ENCODE data around the gene TAOK1.

Gene TAOK1

DNA sequence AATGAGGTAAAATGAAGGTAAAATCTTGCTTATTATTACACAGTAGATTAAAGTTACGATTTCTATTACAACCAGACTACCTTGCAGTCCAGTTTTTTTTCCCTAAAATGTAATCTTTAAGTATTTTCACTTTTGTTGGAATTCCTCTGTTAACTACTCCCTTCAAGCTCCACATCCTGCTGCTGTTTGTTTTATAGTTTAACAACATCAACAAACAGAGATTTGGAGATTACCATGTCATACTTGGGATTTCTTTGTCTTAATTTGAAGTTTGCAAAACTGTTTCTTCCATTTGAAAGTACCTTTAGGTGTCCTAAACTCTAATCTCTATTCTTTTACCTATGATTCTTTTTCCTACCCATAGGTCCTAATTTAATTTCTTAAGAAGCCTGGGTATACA lies 93.3 kb downstream of the TAOK1 start:
- H3K27me3 ChIP-seq (replicated peaks): no peaks in the 10 kb centered on the region
- H3K4me3 ChIP-seq (ENCODE audit: low read depth, low read length): no peak overlapping the region
- in situ Hi-C loops (cut with HindIII; ENCODE audit: low pct_ligation_motif_present, low sequenced_read_pairs): no loop called here
- H3K27ac ChIP-seq: no peak overlapping the region
- TF ChIP-seq CTCF (IDR thresholded peaks at IDR 0.05; ENCODE audit: low read depth, low read length, missing control alignments): no peak
- peaks cover 13% of the 10 kb centered on the region for H3K36me3 ChIP-seq (replicated peaks)
- DNase-seq: no peak

GRCh38 chr17:29495011-29495410 lies 104.8 kb downstream of the TAOK1 start:
- Histone ChIP-seq H3K36me3 (replicated peaks) (peaks cover 46% of the 10 kb centered on the region), H3K27ac (no peak overlapping the region), H3K27me3 (replicated peaks) (no peaks in the 10 kb centered on the region), H3K4me3 (ENCODE audit: low read depth, low read length) (no peak overlapping the region)
- TF ChIP-seq CTCF (IDR thresholded peaks at IDR 0.05; ENCODE audit: low read depth, low read length, missing control alignments): no peak
- DNase-seq: no peak
- in situ Hi-C loops (cut with HindIII; ENCODE audit: low pct_ligation_motif_present, low sequenced_read_pairs): no loop called here

DNA sequence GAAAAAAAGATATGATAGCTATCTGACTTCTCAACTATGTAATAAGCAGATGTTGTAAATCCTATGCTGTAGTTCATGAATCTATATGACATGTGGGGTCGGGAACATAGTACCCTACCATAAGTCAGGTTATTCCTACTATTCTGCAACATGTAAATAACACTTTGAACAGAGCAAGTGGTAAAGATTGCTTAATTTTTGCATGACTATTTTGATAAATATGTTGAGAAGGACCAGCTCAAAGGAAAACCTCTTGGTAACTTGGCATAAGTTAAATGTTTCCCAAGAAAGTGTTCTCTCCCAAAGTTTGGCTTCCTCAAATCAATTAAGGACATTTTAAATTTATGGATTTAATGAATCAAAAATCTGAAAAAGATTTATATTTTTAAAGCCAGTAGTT lies 114.5 kb downstream of the TAOK1 start:
- no peak overlapping the region for H3K4me3 ChIP-seq (ENCODE audit: low read depth, low read length)
- TF ChIP-seq CTCF (IDR thresholded peaks at IDR 0.05; ENCODE audit: low read depth, low read length, missing control alignments): no peak
- in situ Hi-C loops (cut with HindIII; ENCODE audit: low pct_ligation_motif_present, low sequenced_read_pairs): no loop called here
- H3K27ac ChIP-seq: no peak overlapping the region
- H3K27me3 ChIP-seq (replicated peaks): no peaks in the 10 kb centered on the region
- H3K36me3 ChIP-seq (replicated peaks): peaks cover 57% of the 10 kb centered on the region
- no peak for DNase-seq

DNA sequence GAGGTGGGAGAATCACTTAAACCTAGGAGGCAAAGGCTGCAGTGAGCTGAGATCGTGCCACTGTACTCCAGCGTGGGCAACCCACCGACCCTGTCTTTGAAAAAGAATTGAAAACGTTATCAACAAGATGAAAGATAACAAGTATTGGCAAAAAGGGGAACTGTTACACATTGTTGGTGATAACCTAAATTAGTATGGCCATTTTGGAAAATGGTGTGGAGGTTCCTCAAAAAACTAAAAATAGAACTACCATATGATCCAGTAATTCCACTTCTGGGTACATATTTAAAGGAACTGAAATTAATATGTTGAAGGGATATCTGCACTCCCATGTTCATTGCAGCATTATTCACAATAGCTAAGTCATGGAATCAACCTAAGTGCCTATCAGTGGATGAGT lies 115.7 kb downstream of the TAOK1 start:
- no peak overlapping the region for H3K4me3 ChIP-seq (ENCODE audit: low read depth, low read length)
- in situ Hi-C loops (cut with HindIII; ENCODE audit: low pct_ligation_motif_present, low sequenced_read_pairs): no loop called here

DNA sequence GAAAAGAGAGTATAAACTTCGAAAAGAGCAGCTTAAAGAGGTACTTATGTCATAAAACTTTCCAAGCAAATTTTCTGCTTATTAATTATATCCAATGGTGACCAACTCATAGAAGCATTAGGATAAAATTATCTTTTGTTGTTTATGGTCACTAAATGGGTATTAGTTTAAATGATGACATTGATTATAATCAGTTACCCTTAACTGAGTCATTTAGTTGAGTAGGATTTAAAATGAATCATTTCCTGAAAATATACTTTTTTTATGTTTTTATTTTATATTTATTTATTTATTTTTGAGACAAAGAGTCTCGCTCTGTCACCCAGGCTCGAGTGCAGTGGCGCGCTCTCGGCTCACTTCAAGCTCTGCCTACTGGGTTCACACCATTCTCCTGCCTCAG lies 120.8 kb downstream of the TAOK1 start:
- DNase-seq: no peak
- Histone ChIP-seq H3K27ac (no peak overlapping the region), H3K4me3 (ENCODE audit: low read depth, low read length) (no peak overlapping the region), H3K36me3 (replicated peaks) (peaks cover 33% of the 10 kb centered on the region), H3K27me3 (replicated peaks) (no peaks in the 10 kb centered on the region)
- no peak for TF ChIP-seq CTCF (IDR thresholded peaks at IDR 0.05; ENCODE audit: low read depth, low read length, missing control alignments)
- in situ Hi-C loops (cut with HindIII; ENCODE audit: low pct_ligation_motif_present, low sequenced_read_pairs): no loop called here

More for the DNA sequence above, 115.7 kb downstream of the TAOK1 start:
- no peaks in the 10 kb centered on the region for H3K27me3 ChIP-seq (replicated peaks)
- DNase-seq: no peak
- no peak for TF ChIP-seq CTCF (IDR thresholded peaks at IDR 0.05; ENCODE audit: low read depth, low read length, missing control alignments)
- H3K36me3 ChIP-seq (replicated peaks): peaks cover 52% of the 10 kb centered on the region
- no peak overlapping the region for H3K27ac ChIP-seq

DNA sequence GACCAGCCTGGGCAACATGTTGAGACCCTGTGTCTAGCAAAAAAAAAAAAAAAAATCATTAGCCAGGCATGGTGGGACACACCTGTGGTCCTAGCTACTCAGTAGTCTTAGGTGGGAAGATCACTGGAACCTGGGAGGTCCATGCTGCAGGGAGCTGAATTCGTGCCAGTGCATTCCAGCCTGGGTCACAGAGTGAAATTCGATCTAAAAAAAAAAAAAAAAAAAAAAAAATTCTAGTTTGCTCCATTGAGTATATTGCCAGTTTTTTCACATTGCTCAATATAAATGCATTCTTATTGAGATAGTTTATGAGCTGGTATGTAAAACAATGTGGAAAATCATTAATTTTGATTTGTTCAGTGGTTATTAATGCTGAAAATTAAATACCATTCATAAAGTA lies 124.6 kb downstream of the TAOK1 start:
- no peak for DNase-seq
- Histone ChIP-seq H3K4me3 (ENCODE audit: low read depth, low read length) (no peak overlapping the region), H3K27me3 (replicated peaks) (no peaks in the 10 kb centered on the region), H3K36me3 (replicated peaks) (peaks cover 52% of the 10 kb centered on the region), H3K27ac (no peak overlapping the region)
- TF ChIP-seq CTCF (IDR thresholded peaks at IDR 0.05; ENCODE audit: low read depth, low read length, missing control alignments): no peak
- in situ Hi-C loops (cut with HindIII; ENCODE audit: low pct_ligation_motif_present, low sequenced_read_pairs): no loop called here

All from brain microvascular endothelial cell (primary cell).